H1 (cell line): ENCODE data around the gene PLIN4. TPM values are rescaled to one million over a fixed set of nuclear protein-coding genes. Genes with fewer than 3 reads are reported as not detected.

Experiments used
- CTCF ChIA-PET: fragments of 300-600 bp; sonication (Branson Sonifier 250); formaldehyde crosslinking; loops from one replicate; lab custom pipeline; 2021; ENCODE audit not compliant: partially characterized antibody; lab: Charles Lee
- POLR2A ChIA-PET: fragments of 300-600 bp; sonication (Branson Sonifier 250); formaldehyde crosslinking; loops from one replicate; lab custom pipeline; 2021; ENCODE audit warnings: inconsistent platforms; ENCODE audit not compliant: partially characterized antibody; lab: Charles Lee
- DNase-seq, 2 experiments: peaks; one replicate each; pipeline versions ENCODE4 v3.0.0 to v3.0.0-alpha.2; 2010 to 2022; ENCODE audit warnings: low spot score in 2 of 2, low read depth in 1 of 2, mixed read lengths in 1 of 2
- FAIRE-seq: peaks from 2 replicates; lab custom pipeline; 2011; peaks lifted over from hg19 to GRCh38; lab: Jason Lieb, UNC
- H2AFZ ChIP-seq: 2 replicates; pipeline ENCODE4 v1.8.1; 2012; ENCODE audit warnings: low read length, inconsistent platforms
- H2AK5ac ChIP-seq: 2 replicates; pipeline ENCODE4 v1.6.1; 2013; ENCODE audit warnings: low read depth, low read length
- H2BK120ac ChIP-seq: replicated peaks from 2 replicates; pipeline ENCODE3; 2013; ENCODE audit warnings: low read depth, low read length, inconsistent platforms
- H2BK12ac ChIP-seq: 2 replicates; pipeline ENCODE4 v1.6.1; 2013; ENCODE audit warnings: low read depth, low read length
- H2BK15ac ChIP-seq: 2 replicates; pipeline ENCODE4 v1.6.1; 2013; ENCODE audit warnings: low read length
- H2BK20ac ChIP-seq: 2 replicates; pipeline ENCODE4 v1.6.1; 2013; ENCODE audit warnings: low read length
- H2BK5ac ChIP-seq: 2 replicates; pipeline ENCODE4 v1.6.1; 2013; ENCODE audit warnings: low read depth, low read length
- H3K14ac ChIP-seq: 2 replicates; pipeline ENCODE4 v1.6.1; 2013; ENCODE audit warnings: inconsistent platforms; ENCODE audit not compliant: insufficient read length
- H3K18ac ChIP-seq: 2 replicates; pipeline ENCODE4 v1.6.1; 2013; ENCODE audit warnings: low read length; ENCODE audit errors: extremely low read depth
- H3K23ac ChIP-seq: 2 replicates; pipeline ENCODE4 v1.6.1; 2013; ENCODE audit warnings: inconsistent platforms; ENCODE audit not compliant: insufficient read length
- H3K23me2 ChIP-seq: 2 replicates; pipeline ENCODE4 v1.6.1; 2013; ENCODE audit warnings: low read depth, low read length
- H3K27ac ChIP-seq: 2 replicates; pipeline ENCODE4 v1.6.1; 2011; ENCODE audit warnings: low read depth, low read length, inconsistent platforms
- H3K27me3 ChIP-seq, 4 experiments: replicated peaks in 1 of 4; 1 replicate in 1 of 4; 2 replicates in 3 of 4; pipeline versions ENCODE4 v1.6.1 to v1.8.1; 2011 to 2013; ENCODE audit warnings: low read length in 3 of 4, mild to moderate bottlenecking in 3 of 4, inconsistent platforms in 2 of 4, mixed read lengths in 2 of 4, moderate library complexity in 1 of 4; ENCODE audit not compliant: control insufficient read depth in 3 of 4, insufficient read depth in 3 of 4; ENCODE audit errors: extremely low read depth in 1 of 4
- H3K36me3 ChIP-seq, 4 experiments: 2 replicates each; pipeline versions ENCODE4 v1.6.1 to v1.8.1; 2011 to 2013; ENCODE audit warnings: mild to moderate bottlenecking in 4 of 4, low read length in 3 of 4, moderate library complexity in 2 of 4, control low read depth in 1 of 4, inconsistent platforms in 1 of 4; ENCODE audit not compliant: insufficient read depth in 4 of 4, control insufficient read depth in 2 of 4
- H3K4ac ChIP-seq: replicated peaks from 2 replicates; pipeline ENCODE3; 2013; ENCODE audit warnings: low read length, low read depth, mixed read lengths, inconsistent platforms; ENCODE audit not compliant: insufficient read length
- H3K4me1 ChIP-seq, 4 experiments: replicated peaks in 1 of 4; 1 replicate in 1 of 4; 2 replicates in 3 of 4; pipeline versions ENCODE4 v1.6.1 to v1.8.1; 2011 to 2013; ENCODE audit warnings: low read length in 3 of 4, inconsistent platforms in 2 of 4, mixed read lengths in 1 of 4; ENCODE audit not compliant: insufficient read depth in 4 of 4, control insufficient read depth in 3 of 4
- H3K4me2 ChIP-seq, 2 experiments: 2 replicates each; pipeline versions ENCODE4 v1.6.1 to v1.8.1; 2011 to 2013; ENCODE audit warnings: low read depth in 2 of 2, low read length in 2 of 2, control low read depth in 1 of 2, inconsistent platforms in 1 of 2, mild to moderate bottlenecking in 1 of 2; ENCODE audit not compliant: insufficient read depth in 1 of 2
- H3K4me3 ChIP-seq, 4 experiments: fragments of 200-600, 300-600 bp in 1 of 4; sonication (generic), shearing (Covaris generic), sonication (Bioruptor Twin) in 1 of 4; 2 replicates each; pipeline versions ENCODE4 v1.5.1 to v1.8.1; 2011 to 2016; ENCODE audit warnings: low read length in 4 of 4, low read depth in 3 of 4, control low read depth in 2 of 4, inconsistent platforms in 2 of 4, mild to moderate bottlenecking in 2 of 4, mixed read lengths in 1 of 4, moderate library complexity in 1 of 4; ENCODE audit not compliant: insufficient read depth in 2 of 4; ENCODE audit errors: extremely low read depth in 1 of 4
- H3K56ac ChIP-seq: replicated peaks from 2 replicates; pipeline ENCODE3; 2013; ENCODE audit warnings: low read depth, mild to moderate bottlenecking, mixed read lengths, low read length, inconsistent platforms; ENCODE audit not compliant: insufficient read length
- H3K79me1 ChIP-seq: 2 replicates; pipeline ENCODE4 v1.6.1; 2013; ENCODE audit warnings: low read depth, low read length, control low read depth
- H3K79me2 ChIP-seq, 2 experiments: 2 replicates each; pipeline versions ENCODE4 v1.6.1 to v1.8.1; 2012 to 2013; ENCODE audit warnings: low read length in 2 of 2, mild to moderate bottlenecking in 2 of 2, inconsistent platforms in 1 of 2; ENCODE audit not compliant: insufficient read depth in 2 of 2, control insufficient read depth in 1 of 2
- H3K9ac ChIP-seq, 4 experiments: replicated peaks in 1 of 4; 1 replicate in 1 of 4; 2 replicates in 3 of 4; pipeline versions ENCODE4 v1.6.1 to v1.8.1; 2011 to 2013; ENCODE audit warnings: low read depth in 3 of 4, low read length in 3 of 4, control low read depth in 2 of 4, mild to moderate bottlenecking in 2 of 4, moderate library complexity in 2 of 4, inconsistent platforms in 1 of 4; ENCODE audit errors: extremely low read depth in 1 of 4
- H3K9me3 ChIP-seq, 2 experiments: 2 replicates each; pipeline versions ENCODE4 v1.6.1 to v1.8.1; 2012 to 2013; ENCODE audit warnings: mild to moderate bottlenecking in 2 of 2, moderate library complexity in 2 of 2, control low read depth in 1 of 2, inconsistent platforms in 1 of 2, low read depth in 1 of 2, low read length in 1 of 2, mixed read lengths in 1 of 2; ENCODE audit not compliant: insufficient read depth in 2 of 2
- H4K20me1 ChIP-seq, 2 experiments: replicated peaks in 1 of 2; 2 replicates each; pipeline versions ENCODE3 to v1.8.1; 2011 to 2013; ENCODE audit warnings: inconsistent platforms in 2 of 2, low read length in 2 of 2, mild to moderate bottlenecking in 1 of 2; ENCODE audit not compliant: insufficient read depth in 2 of 2, control insufficient read depth in 1 of 2
- H4K5ac ChIP-seq: 2 replicates; pipeline ENCODE4 v1.6.1; 2013; ENCODE audit warnings: low read length, low read depth, mixed read lengths, inconsistent platforms; ENCODE audit not compliant: insufficient read length
- H4K8ac ChIP-seq: 2 replicates; pipeline ENCODE4 v1.8.0; 2013; ENCODE audit warnings: mild to moderate bottlenecking, moderate library complexity, low read length, inconsistent platforms; ENCODE audit not compliant: insufficient read depth; ENCODE audit errors: extremely low read depth
- H4K91ac ChIP-seq: replicated peaks from 2 replicates; pipeline ENCODE3; 2013; ENCODE audit warnings: low read length, mixed read lengths, inconsistent platforms; ENCODE audit not compliant: insufficient read length
- BCL11A ChIP-seq, 2 experiments: IDR thresholded peaks; one replicate each; pipeline ENCODE4 v1.6.1; 2011; ENCODE audit warnings: low read depth in 2 of 2, low read length in 2 of 2, mild to moderate bottlenecking in 2 of 2
- CTBP2 ChIP-seq: IDR thresholded peaks from 2 replicates; pipeline ENCODE4 v1.7.0; 2011; ENCODE audit warnings: borderline replicate concordance, mild to moderate bottlenecking, moderate library complexity, mixed read lengths, low read length; ENCODE audit not compliant: insufficient read depth, insufficient read length
- GABPA ChIP-seq: IDR thresholded peaks from 2 replicates; pipeline ENCODE4 v1.6.1; 2011; ENCODE audit warnings: mild to moderate bottlenecking, low read length, moderate library complexity, borderline replicate concordance; ENCODE audit not compliant: insufficient read depth
- KDM1A ChIP-seq: fragments of 200-600, 300-600 bp; sonication (generic); IDR thresholded peaks from 2 replicates; pipeline ENCODE4 v1.7.1; 2016; ENCODE audit warnings: mild to moderate bottlenecking, low read length, borderline replicate concordance
- POLR2A ChIP-seq, 2 experiments: IDR thresholded peaks; 1 replicate in 1 of 2; 2 replicates in 1 of 2; pipeline ENCODE4 v1.6.1; 2011; ENCODE audit warnings: low read depth in 2 of 2, low read length in 2 of 2, mild to moderate bottlenecking in 2 of 2; ENCODE audit errors: control extremely low read depth in 1 of 2
- SIN3A ChIP-seq, 2 experiments: IDR thresholded peaks in 1 of 2; conservative IDR thresholded peaks in 1 of 2; 2 replicates each; pipeline ENCODE4 v1.6.1; 2011 to 2012; ENCODE audit warnings: low read length in 2 of 2, improper control_type of control experiment in 1 of 2, low read depth in 1 of 2, mild to moderate bottlenecking in 1 of 2
- SP1 ChIP-seq: IDR thresholded peaks from 2 replicates; pipeline ENCODE4 v1.6.1; 2011; ENCODE audit warnings: low read depth, low read length
- SRF ChIP-seq: IDR thresholded peaks from 2 replicates; pipeline ENCODE4 v1.6.1; 2011; ENCODE audit warnings: mild to moderate bottlenecking, low read depth, low read length, moderate library complexity
- SUZ12 ChIP-seq: fragments of 200-600 bp; sonication (generic); IDR thresholded peaks from 2 replicates; pipeline ENCODE4 v1.6.1; 2012; ENCODE audit warnings: mild to moderate bottlenecking, inconsistent platforms, low read length, moderate library complexity, mixed read lengths
- TBP ChIP-seq: IDR thresholded peaks from 2 replicates; pipeline ENCODE4 v1.6.1; 2011; ENCODE audit warnings: low read depth, low read length, improper control_type of control experiment
- WGBS, 2 experiments: shearing (Covaris generic) in 1 of 2; methylation state at CpG; one replicate each; pipeline versions ENCODE4 v1.1.6 to v1.1.7; 2013 to 2015; ENCODE audit warnings: low lambda C conversion rate in 2 of 2, mixed read lengths in 2 of 2, inconsistent platforms in 1 of 2, low coverage in 1 of 2, missing lambda C conversion rate in 1 of 2; ENCODE audit not compliant: insufficient replicate concordance in 2 of 2, insufficient coverage in 1 of 2, insufficient read length in 1 of 2; ENCODE audit errors: extremely low coverage in 1 of 2, missing lambda C conversion rate in 1 of 2; 5-methylcytosine and 5-hydroxymethylcytosine counted together
- polyA plus RNA-seq, 7 experiments: library from polyadenylated mRNA; depleted of rRNA in 3 of 7; stranded (reverse) in 5 of 7; unstranded in 2 of 7; fragments of >200 nt in 5 of 7; fragments of 200-250 nt in 2 of 7; gene quantifications; 1 replicate in 5 of 7; 2 replicates in 1 of 7; 4 replicates in 1 of 7; pipeline versions ENCODE4 v1.2.1 to v1.2.3, GENCODE V29; 2011 to 2013; ENCODE audit warnings: missing spikeins in 2 of 7, mixed read lengths in 2 of 7
- total RNA-seq: library from RNA; stranded (reverse); fragmentation: NEBNext Ultra II Directional; extraction: Animal tissue kit (Norgen Biotek cat#: 25700); gene quantifications from 2 replicates; pipeline ENCODE4 v1.2.1, GENCODE V29; 2021
- TF ChIP-seq, protein P1 (sequence below): IDR thresholded peaks from 2 replicates; pipeline ENCODE4 v1.6.1; 2012; ENCODE audit warnings: inconsistent platforms

The PLIN4 gene
- total and polyA plus RNA-seq, 2 of the 8 experiments (the other 6 are each of a cell fraction or from before 2014, with no cell fraction given), result 0.35 to 0.45 TPM

GRCh38 chr19:4471403-4472173, 46.7 kb downstream of the PLIN4 start:
- Histone ChIP-seq H2BK12ac (no peak overlapping the region; the same call in 1 of the 2 replicates), H3K14ac (no peak overlapping the region), H3K4ac (no peak overlapping the region), H3K27me3 (no peaks in the 10 kb centered on the region; a peak in 1 of 7 replicates), H2BK5ac (peak overlapping the region; percentile 36), H3K79me2 (peaks cover 14 to 31% of the 10 kb centered on the region in 2 experiments; a peak in 3 of 4 replicates), H3K18ac (peak overlapping the region; percentile 36; the same call in 1 of the 2 replicates), H3K23me2 (peaks cover 22% of the 10 kb centered on the region), H3K56ac (peak overlapping the region; percentile 40), H3K4me2 (peak overlapping the region; percentile 57 to 71), H2BK120ac (no peak overlapping the region), H2AK5ac (no peak overlapping the region), H4K20me1 (peaks cover 0 to 7% of the 10 kb centered on the region in 2 experiments), H4K91ac (no peak overlapping the region), H3K4me3 (peak overlapping the region; percentile 37 to 99 (median 60)), H4K8ac (no peak overlapping the region), H3K23ac (no peak overlapping the region), H3K4me1 (peaks cover 0 to 16% (median 11%) of the 10 kb centered on the region in 4 experiments; a peak in 5 of 7 replicates), H3K36me3 (peaks cover 0 to 9% (median 3%) of the 10 kb centered on the region in 4 experiments; a peak in 5 of 8 replicates), H2AFZ (peak overlapping the region; percentile 90; the same call in 1 of the 2 replicates), H2BK15ac (no peak overlapping the region), H3K79me1 (peaks cover 8% of the 10 kb centered on the region; the same call in 1 of the 2 replicates), H4K5ac (no peak overlapping the region), H3K9me3 (no peaks in the 10 kb centered on the region), H3K27ac (peak overlapping the region; percentile 35; the same call in 1 of the 2 replicates), H3K9ac (peak overlapping the region in 3 of 4 experiments; percentile 42 to 82 (median 46); a peak in 3 of 7 replicates), H2BK20ac (no peak overlapping the region)
- 5% methylated on average over 33 of the region's 33 CpGs; no CpG with 5 or more reads in 1 of the 2 experiments for WGBS, 2 experiments
- ChIA-PET CTCF (interaction anchor here (0.7 to 1.6 kb wide), 4 partner anchors 53 to 224 kb away, joined by 3 to 7 read pairs (median 4); no protein-coding TSS in a partner anchor), POLR2A (interaction anchor here (0.6 to 2.9 kb wide), 16 partner anchors 8 to 469 kb away, joined by 3 to 12 read pairs (median 4); partner anchors contain the start of genes PLIN4, PLIN5 and UBXN6)
- peak; percentile 92 to 99 for DNase-seq
- FAIRE-seq, result peak; percentile 100
- TF ChIP-seq POLR2A (IDR thresholded peaks at IDR 0.05; ENCODE audit: control extremely low read depth in 1 of 2, low read depth in 2 of 2, low read length in 2 of 2), result no peak; a peak in 1 of 3 replicates
- TF ChIP-seq, protein P1, sequence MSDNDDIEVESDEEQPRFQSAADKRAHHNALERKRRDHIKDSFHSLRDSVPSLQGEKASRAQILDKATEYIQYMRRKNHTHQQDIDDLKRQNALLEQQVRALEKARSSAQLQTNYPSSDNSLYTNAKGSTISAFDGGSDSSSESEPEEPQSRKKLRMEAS, result peak; percentile 77
- peak; percentile 79; the same call in 1 of the 2 replicates for TF ChIP-seq GABPA
- TF ChIP-seq CTBP2, result no peak
- TF ChIP-seq SUZ12, result no peak
- peak; percentile 99 for TF ChIP-seq SP1
- TF ChIP-seq TBP, result no peak
- no peak for TF ChIP-seq BCL11A (IDR thresholded peaks at IDR 0.05; ENCODE audit: low read depth in 2 of 2, low read length in 2 of 2)
- no peak for TF ChIP-seq SRF
- TF ChIP-seq KDM1A, result no peak
- no peak for TF ChIP-seq SIN3A (conservative IDR thresholded peaks at IDR 0.05 in 1 of 2, IDR thresholded peaks at IDR 0.05 in 1 of 2; ENCODE audit: low read depth in 1 of 2, low read length in 2 of 2)
